Endothelial cell of umbilical vein (primary cell): ENCODE measurements around the gene MAPK4.

Source experiments
- CTCF ChIP-seq, 2 donors: IDR thresholded peaks; 1 replicate in 1 of 2; 2 replicates in 1 of 2; pipeline ENCODE4 v1.5.1; 2011; ENCODE audit warnings: low read length in 2 of 2, mild to moderate bottlenecking in 2 of 2, moderate library complexity in 2 of 2, control low read depth in 1 of 2, inconsistent platforms in 1 of 2, low read depth in 1 of 2; ENCODE audit not compliant: insufficient read depth in 1 of 2; ENCODE audit errors: extremely low read depth in 1 of 2
- EZH2 ChIP-seq: IDR thresholded peaks from 2 replicates; pipeline ENCODE4 v1.6.1; 2012; ENCODE audit warnings: borderline replicate concordance, low read depth, mild to moderate bottlenecking, moderate library complexity, low read length, inconsistent platforms; ENCODE audit not compliant: severe bottlenecking
- FOS ChIP-seq: IDR thresholded peaks from 2 replicates; pipeline ENCODE4 v1.6.1; 2011; ENCODE audit warnings: mild to moderate bottlenecking, low read length, moderate library complexity, borderline replicate concordance; ENCODE audit not compliant: insufficient read depth
- JUN ChIP-seq: IDR thresholded peaks from 2 replicates; pipeline ENCODE4 v1.6.1; 2011; ENCODE audit warnings: borderline replicate concordance, low read depth; ENCODE audit not compliant: insufficient read length, insufficient read depth
- MAX ChIP-seq: IDR thresholded peaks from 2 replicates; pipeline ENCODE4 v1.6.1; 2011; ENCODE audit not compliant: insufficient read depth, insufficient read length
- MYC ChIP-seq: IDR thresholded peaks from one replicate; pipeline ENCODE4 v1.6.1; 2011; ENCODE audit warnings: mild to moderate bottlenecking, low read depth, low read length
- POLR2A ChIP-seq: IDR thresholded peaks from 2 replicates; pipeline ENCODE4 v1.6.1; 2012; ENCODE audit warnings: low read depth, mild to moderate bottlenecking, control low read depth, low read length
- POLR2AphosphoS5 ChIP-seq: IDR thresholded peaks from 2 replicates; pipeline ENCODE4 v1.6.1; 2012; ENCODE audit warnings: low read depth, mild to moderate bottlenecking, control low read depth, low read length, moderate library complexity; ENCODE audit not compliant: insufficient read depth

GRCh38 chr18:50738098-50738757 is 178.3 kb downstream of the MAPK4 start:
- TF ChIP-seq CTCF (IDR thresholded peaks at IDR 0.05; ENCODE audit: extremely low read depth in 1 of 2, insufficient read depth in 1 of 2, low read depth in 1 of 2, low read length in 2 of 2) (no peak), JUN (no peak), EZH2 (no peak), POLR2A (no peak), MAX (no peak), POLR2AphosphoS5 (no peak), FOS (no peak), MYC (no peak)
